Peyer's patch (tissue), 4 donors: Measurements from ENCODE around the gene DHCR24.

Experiments
- CTCF ChIP-seq, 6 experiments: fragments of 450-650 bp in 4 of 6; fragments of 200-600 bp in 2 of 6; sonication (generic) in 1 of 6; IDR thresholded peaks; one replicate each; pipeline ENCODE4 v1.5.1; 2017 to 2019; ENCODE audit warnings: antibody characterized with exemption in 6 of 6, mild to moderate bottlenecking in 3 of 6, moderate library complexity in 1 of 6
- POLR2A ChIP-seq, 2 donors: fragments of 450-650 bp; IDR thresholded peaks; one replicate each; pipeline ENCODE4 v1.5.1; 2017; ENCODE audit warnings: antibody characterized with exemption in 2 of 2, mild to moderate bottlenecking in 2 of 2, moderate library complexity in 2 of 2

- TF ChIP-seq CTCF (IDR thresholded peaks at IDR 0.05) (no peak), POLR2A (IDR thresholded peaks at IDR 0.05) (no peak)
These were observed 79.9 kb downstream of the DHCR24 start for GRCh38 chr1:54806931-54807611.
